Gastrocnemius medialis (tissue), 4 donors: ENCODE measurements around the gene ZWILCH. TPM values are rescaled to one million over a fixed set of nuclear protein-coding genes. Genes with fewer than 3 reads are reported as not detected.
A peak's percentile ranks its signal among the peaks of the same experiment; 100 is the strongest.

Experiments
- ATAC-seq, 2 donors: fragments of 150-250 bp; one replicate each; pipeline ENCODE4 v1.9.1; 2016
- DNase-seq, 2 donors: peaks; one replicate each; pipeline ENCODE4 v3.0.0-alpha.2; 2019
- H3K27ac ChIP-seq, 4 donors: fragments of 200-600 bp; sonication (generic); 1 replicate in 1 of 4; 2 replicates in 3 of 4; pipeline ENCODE4 v1.5.1; 2016 to 2018; ENCODE audit warnings: mild to moderate bottlenecking in 2 of 4, moderate library complexity in 1 of 4
- H3K27me3 ChIP-seq, 3 donors: fragments of 200-600 bp; sonication (generic) in 2 of 3; 1 replicate in 1 of 3; 2 replicates in 2 of 3; pipeline versions ENCODE4 v1.5.1 to v1.6.0; 2016 to 2019; ENCODE audit warnings: mild to moderate bottlenecking in 1 of 3, moderate library complexity in 1 of 3
- H3K36me3 ChIP-seq, 2 donors: fragments of 200-600 bp; sonication (generic) in 1 of 2; one replicate each; pipeline ENCODE4 v1.5.1; 2017 to 2018
- H3K4me1 ChIP-seq, 2 donors: fragments of 200-600 bp; sonication (generic) in 1 of 2; one replicate each; pipeline ENCODE4 v1.5.1; 2016 to 2017; ENCODE audit warnings: mild to moderate bottlenecking in 2 of 2
- H3K4me3 ChIP-seq, 4 donors: fragments of 200-600 bp; sonication (generic) in 3 of 4; 1 replicate in 1 of 4; 2 replicates in 3 of 4; pipeline ENCODE4 v1.5.1; 2016 to 2019; ENCODE audit warnings: mild to moderate bottlenecking in 2 of 4
- H3K9me3 ChIP-seq, 3 donors: fragments of 200-600 bp; sonication (generic) in 2 of 3; 1 replicate in 1 of 3; 2 replicates in 2 of 3; pipeline ENCODE4 v1.5.1; 2016 to 2019
- CTCF ChIP-seq, 5 experiments: fragments of 450-650 bp in 3 of 5; fragments of 200-600 bp in 2 of 5; sonication (generic) in 2 of 5; IDR thresholded peaks in 4 of 5; conservative IDR thresholded peaks in 1 of 5; 1 replicate in 4 of 5; 2 replicates in 1 of 5; pipeline ENCODE4 v1.5.1; 2016 to 2019; ENCODE audit warnings: antibody characterized with exemption in 5 of 5, mild to moderate bottlenecking in 3 of 5, moderate library complexity in 3 of 5
- POLR2A ChIP-seq, 2 donors: fragments of 450-650 bp; IDR thresholded peaks; one replicate each; pipeline ENCODE4 v1.6.1; 2017; ENCODE audit warnings: antibody characterized with exemption in 2 of 2, mild to moderate bottlenecking in 2 of 2, moderate library complexity in 2 of 2
- in situ Hi-C, 4 donors: fragments of 200-750 bp; cut with MboI; loops; one replicate each; pipeline versions ENCODE4 v1.15.0 to v1.8.0; 2017; ENCODE audit warnings: low sequenced_read_pairs in 4 of 4
- intact Hi-C: fragments of 100-400 bp; cut with DNase I; formaldehyde crosslinking; loops from one replicate; pipeline ENCODE4 v1.15.1; 2023; ENCODE audit warnings: low total_unique reads
- total RNA-seq, 4 donors: library from RNA; depleted of rRNA; stranded (reverse); fragments of >200 nt; gene quantifications; one replicate each; pipeline versions ENCODE4 v1.1.0 to v1.2.3, GENCODE V29; 2016

The ZWILCH gene
- total RNA-seq, 4 donors from 2014 or later, result 2.0 to 10.6 (median 2.4) TPM

- intact Hi-C loops, result no loop called here
- no peaks in the 10 kb centered on the region for H3K4me1 ChIP-seq
- no peaks in the 10 kb centered on the region for H3K36me3 ChIP-seq
- H3K4me3 ChIP-seq, result no peak within 1 kb of the TSS
- no peak for ATAC-seq
- H3K9me3 ChIP-seq, result no peaks in the 10 kb centered on the region
- no peak within 1 kb of the TSS for H3K27ac ChIP-seq
- TF ChIP-seq POLR2A (IDR thresholded peaks at IDR 0.05), result no peak
- TF ChIP-seq CTCF (IDR thresholded peaks at IDR 0.05 in 4 of 5, conservative IDR thresholded peaks at IDR 0.05 in 1 of 5), result no peak
- peaks cover 0 to 3% (median 0%) of the 10 kb centered on the region in 3 donors for H3K27me3 ChIP-seq
- DNase-seq, result no peak
- in situ Hi-C loops, result no loop called here
Observed at GRCh38 chr15:66565741-66566144, 60.6 kb downstream of the ZWILCH start, which contains the start of gene LCTL. Gene LCTL (minus strand): TSS chr15:66565998. CDS start chr15:66565365, 633 bp downstream.

- ATAC-seq (peak in 1 of 2 donors; percentile 49), DNase-seq (no peak)
- Histone ChIP-seq H3K4me1 (no peaks in the 10 kb centered on the region), H3K27ac (no peak overlapping the region), H3K27me3 (peaks cover 0 to 3% (median 0%) of the 10 kb centered on the region in 3 donors), H3K4me3 (no peak overlapping the region), H3K36me3 (no peaks in the 10 kb centered on the region), H3K9me3 (no peaks in the 10 kb centered on the region)
- no peak for TF ChIP-seq POLR2A (IDR thresholded peaks at IDR 0.05)
- peak; percentile 14 to 69 (median 63) for TF ChIP-seq CTCF (IDR thresholded peaks at IDR 0.05 in 4 of 5, conservative IDR thresholded peaks at IDR 0.05 in 1 of 5)
- intact Hi-C loops (no loop called here), in situ Hi-C loops (no loop called here)
Observed at GRCh38 chr15:66566963-66567531, 61.9 kb downstream of the ZWILCH start.

GRCh38 chr15:66567897-66568296, 62.8 kb downstream of the ZWILCH start:
- intact Hi-C loops (no loop called here), in situ Hi-C loops (no loop called here)
- no peak for ATAC-seq
- TF ChIP-seq POLR2A (IDR thresholded peaks at IDR 0.05) (no peak), CTCF (IDR thresholded peaks at IDR 0.05 in 4 of 5, conservative IDR thresholded peaks at IDR 0.05 in 1 of 5) (no peak)
- Histone ChIP-seq H3K27me3 (peaks cover 0 to 3% (median 0%) of the 10 kb centered on the region in 3 donors), H3K4me1 (no peaks in the 10 kb centered on the region), H3K27ac (no peak overlapping the region), H3K4me3 (no peak overlapping the region), H3K9me3 (no peaks in the 10 kb centered on the region), H3K36me3 (no peaks in the 10 kb centered on the region)
- no peak for DNase-seq

- TF ChIP-seq CTCF (IDR thresholded peaks at IDR 0.05 in 4 of 5, conservative IDR thresholded peaks at IDR 0.05 in 1 of 5) (no peak), POLR2A (IDR thresholded peaks at IDR 0.05) (no peak)
- H3K9me3 ChIP-seq, result no peaks in the 10 kb centered on the region
- intact Hi-C loops, result no loop called here
- no peaks in the 10 kb centered on the region for H3K36me3 ChIP-seq
- DNase-seq (no peak), ATAC-seq (no peak)
- H3K27me3 ChIP-seq, result peaks cover 0 to 3% (median 0%) of the 10 kb centered on the region in 3 donors
- no peak overlapping the region for H3K4me3 ChIP-seq
- in situ Hi-C loops, result no loop called here
- no peaks in the 10 kb centered on the region for H3K4me1 ChIP-seq
- no peak overlapping the region for H3K27ac ChIP-seq
Observed at GRCh38 chr15:66569461-66570137, 64.5 kb downstream of the ZWILCH start.
